ENCODE measurements around the gene SLC23A2.
"Not testable (repeated sequence)": the region's sequence is repeated elsewhere in the genome, so short reads cannot be mapped to it uniquely, and the experiment has no call there.

Gene SLC23A2

GRCh38 chr20:5004825-5005224 is 3.5 kb upstream of the SLC23A2 start:
- not testable (repeated sequence) for H3K9me3 ChIP-seq (ENCODE audit: insufficient read depth, low read depth, low read length); H3K36me3 ChIP-seq (ENCODE audit: insufficient read depth, low read length); H3K4me1 ChIP-seq (ENCODE audit: insufficient read depth, low read length); H3K27ac ChIP-seq (ENCODE audit: low read depth, low read length); H3K9ac ChIP-seq (ENCODE audit: low read depth, low read length); H3K4me3 ChIP-seq (ENCODE audit: low read length)
- WGBS: 100% methylated on average over 4 of the region's 8 CpGs
- H3K27me3 ChIP-seq (ENCODE audit: insufficient read depth, low read length): peaks cover 21% of the 10 kb centered on the region

GRCh38 chr20:5003626-5004025 is 2.3 kb upstream of the SLC23A2 start:
- Histone ChIP-seq H3K27me3 (ENCODE audit: insufficient read depth, low read length) (peaks cover 22% of the 10 kb centered on the region), H3K36me3 (ENCODE audit: insufficient read depth, low read length) (no peaks in the 10 kb centered on the region), H3K27ac (ENCODE audit: low read depth, low read length) (no peak overlapping the region), H3K9ac (ENCODE audit: low read depth, low read length) (no peak overlapping the region), H3K4me3 (ENCODE audit: low read length) (no peak overlapping the region), H3K4me1 (ENCODE audit: insufficient read depth, low read length) (0 out of 2 replicates have a peak, but pooled peaks cover 4% of the 10 kb centered on the region), H3K9me3 (ENCODE audit: insufficient read depth, low read depth, low read length) (no peaks in the 10 kb centered on the region)
- WGBS: 58% methylated on average over 3 of the region's 3 CpGs

- 0 out of 2 replicates have a peak, but pooled peaks cover 8% of the 10 kb centered on the region for H3K4me1 ChIP-seq (ENCODE audit: insufficient read depth, low read length)
- no peaks in the 10 kb centered on the region for H3K36me3 ChIP-seq (ENCODE audit: insufficient read depth, low read length)
- H3K27me3 ChIP-seq (ENCODE audit: insufficient read depth, low read length): peaks cover 22% of the 10 kb centered on the region
- H3K27ac ChIP-seq (ENCODE audit: low read depth, low read length): no peak overlapping the region
- 3% methylated on average over 4 of the region's 5 CpGs for WGBS
- H3K9me3 ChIP-seq (ENCODE audit: insufficient read depth, low read depth, low read length): no peaks in the 10 kb centered on the region
- H3K9ac ChIP-seq (ENCODE audit: low read depth, low read length): no peak overlapping the region
- peak overlapping the region; percentile 71 for H3K4me3 ChIP-seq (ENCODE audit: low read length)
Measured at GRCh38 chr20:5002077-5002413, 735 bp upstream of the SLC23A2 start.

GRCh38 chr20:5000263-5001173 is 792 bp downstream of the SLC23A2 start:
- Histone ChIP-seq H3K9me3 (ENCODE audit: insufficient read depth, low read depth, low read length) (no peaks in the 10 kb centered on the region), H3K9ac (ENCODE audit: low read depth, low read length) (peak overlapping the region; percentile 39; the same call in 1 of the 2 replicates), H3K36me3 (ENCODE audit: insufficient read depth, low read length) (no peaks in the 10 kb centered on the region), H3K4me3 (ENCODE audit: low read length) (peak overlapping the region; percentile 71), H3K27ac (ENCODE audit: low read depth, low read length) (no peak overlapping the region), H3K27me3 (ENCODE audit: insufficient read depth, low read length) (peaks cover 22% of the 10 kb centered on the region), H3K4me1 (ENCODE audit: insufficient read depth, low read length) (0 out of 2 replicates have a peak, but pooled peaks cover 8% of the 10 kb centered on the region)
- 6% methylated on average over 53 of the region's 53 CpGs for WGBS

- H3K27ac ChIP-seq (ENCODE audit: low read depth, low read length): no peak overlapping the region
- no peaks in the 10 kb centered on the region for H3K36me3 ChIP-seq (ENCODE audit: insufficient read depth, low read length)
- WGBS: 86% methylated on average over 1 of the region's 1 CpG
- H3K4me1 ChIP-seq (ENCODE audit: insufficient read depth, low read length): 0 out of 2 replicates have a peak, but pooled peaks cover 8% of the 10 kb centered on the region
- H3K9me3 ChIP-seq (ENCODE audit: insufficient read depth, low read depth, low read length): no peaks in the 10 kb centered on the region
- H3K27me3 ChIP-seq (ENCODE audit: insufficient read depth, low read length): peaks cover 22% of the 10 kb centered on the region
- H3K4me3 ChIP-seq (ENCODE audit: low read length): 0 out of 2 replicates have a peak overlapping the region, but pooled peaks have one; percentile 71
- H3K9ac ChIP-seq (ENCODE audit: low read depth, low read length): no peak overlapping the region
Measured at GRCh38 chr20:4999788-5000187, 1.5 kb downstream of the SLC23A2 start.

GRCh38 chr20:4998160-4998651 is 3.1 kb downstream of the SLC23A2 start:
- Histone ChIP-seq H3K4me1 (ENCODE audit: insufficient read depth, low read length) (0 out of 2 replicates have a peak, but pooled peaks cover 8% of the 10 kb centered on the region), H3K36me3 (ENCODE audit: insufficient read depth, low read length) (no peaks in the 10 kb centered on the region), H3K9me3 (ENCODE audit: insufficient read depth, low read depth, low read length) (no peaks in the 10 kb centered on the region), H3K9ac (ENCODE audit: low read depth, low read length) (no peak overlapping the region), H3K4me3 (ENCODE audit: low read length) (no peak overlapping the region), H3K27ac (ENCODE audit: low read depth, low read length) (no peak overlapping the region), H3K27me3 (ENCODE audit: insufficient read depth, low read length) (peaks cover 22% of the 10 kb centered on the region)
- 86% methylated on average over 5 of the region's 5 CpGs for WGBS

GRCh38 chr20:4997222-4997621 is 4.1 kb downstream of the SLC23A2 start:
- Histone ChIP-seq H3K27me3 (ENCODE audit: insufficient read depth, low read length) (peaks cover 18% of the 10 kb centered on the region), H3K27ac (ENCODE audit: low read depth, low read length) (no peak overlapping the region), H3K9ac (ENCODE audit: low read depth, low read length) (no peak overlapping the region), H3K4me3 (ENCODE audit: low read length) (no peak overlapping the region), H3K4me1 (ENCODE audit: insufficient read depth, low read length) (0 out of 2 replicates have a peak, but pooled peaks cover 8% of the 10 kb centered on the region), H3K9me3 (ENCODE audit: insufficient read depth, low read depth, low read length) (no peaks in the 10 kb centered on the region), H3K36me3 (ENCODE audit: insufficient read depth, low read length) (no peaks in the 10 kb centered on the region)
- 90% methylated on average over 2 of the region's 2 CpGs for WGBS

GRCh38 chr20:4989570-4989969 is 11.7 kb downstream of the SLC23A2 start:
- Histone ChIP-seq H3K4me1 (ENCODE audit: insufficient read depth, low read length) (0 out of 2 replicates have a peak, but pooled peaks cover 7% of the 10 kb centered on the region), H3K9me3 (ENCODE audit: insufficient read depth, low read depth, low read length) (no peaks in the 10 kb centered on the region), H3K4me3 (ENCODE audit: low read length) (no peak overlapping the region), H3K27me3 (ENCODE audit: insufficient read depth, low read length) (no peaks in the 10 kb centered on the region), H3K9ac (ENCODE audit: low read depth, low read length) (no peak overlapping the region), H3K36me3 (ENCODE audit: insufficient read depth, low read length) (no peaks in the 10 kb centered on the region), H3K27ac (ENCODE audit: low read depth, low read length) (no peak overlapping the region)
- WGBS: 68% methylated on average over 5 of the region's 5 CpGs

GRCh38 chr20:4987130-4987529 is 14.2 kb downstream of the SLC23A2 start:
- no peaks in the 10 kb centered on the region for H3K36me3 ChIP-seq (ENCODE audit: insufficient read depth, low read length)
- H3K9me3 ChIP-seq (ENCODE audit: insufficient read depth, low read depth, low read length): no peaks in the 10 kb centered on the region
- H3K9ac ChIP-seq (ENCODE audit: low read depth, low read length): no peak overlapping the region
- no peak overlapping the region for H3K4me3 ChIP-seq (ENCODE audit: low read length)
- no peak overlapping the region for H3K27ac ChIP-seq (ENCODE audit: low read depth, low read length)
- 0 out of 2 replicates have a peak, but pooled peaks cover 7% of the 10 kb centered on the region for H3K4me1 ChIP-seq (ENCODE audit: insufficient read depth, low read length)
- no peaks in the 10 kb centered on the region for H3K27me3 ChIP-seq (ENCODE audit: insufficient read depth, low read length)
- WGBS: 82% methylated on average over 6 of the region's 6 CpGs

- Histone ChIP-seq H3K4me3 (ENCODE audit: low read length) (no peak overlapping the region), H3K36me3 (ENCODE audit: insufficient read depth, low read length) (no peaks in the 10 kb centered on the region), H3K9ac (ENCODE audit: low read depth, low read length) (no peak overlapping the region), H3K4me1 (ENCODE audit: insufficient read depth, low read length) (0 out of 2 replicates have a peak, but pooled peaks cover 7% of the 10 kb centered on the region), H3K9me3 (ENCODE audit: insufficient read depth, low read depth, low read length) (no peaks in the 10 kb centered on the region), H3K27ac (ENCODE audit: low read depth, low read length) (no peak overlapping the region), H3K27me3 (ENCODE audit: insufficient read depth, low read length) (no peaks in the 10 kb centered on the region)
- 100% methylated on average over 1 of the region's 3 CpGs for WGBS
Measured at GRCh38 chr20:4985658-4986057, 15.7 kb downstream of the SLC23A2 start.

GRCh38 chr20:4982281-4982680 is 19.0 kb downstream of the SLC23A2 start:
- Histone ChIP-seq H3K4me3 (ENCODE audit: low read length) (no peak overlapping the region), H3K9me3 (ENCODE audit: insufficient read depth, low read depth, low read length) (no peaks in the 10 kb centered on the region), H3K4me1 (ENCODE audit: insufficient read depth, low read length) (peaks cover 16% of the 10 kb centered on the region), H3K27me3 (ENCODE audit: insufficient read depth, low read length) (no peaks in the 10 kb centered on the region), H3K9ac (ENCODE audit: low read depth, low read length) (no peak overlapping the region), H3K36me3 (ENCODE audit: insufficient read depth, low read length) (no peaks in the 10 kb centered on the region), H3K27ac (ENCODE audit: low read depth, low read length) (no peak overlapping the region)
- WGBS: 79% methylated on average over 4 of the region's 4 CpGs

Data from HUES64 (cell line).